ENCODE results near the gene WDR37. TPM values are rescaled to one million over a fixed set of nuclear protein-coding genes. Genes with fewer than 3 reads are reported as not detected.
"Not testable (repeated sequence)": the region's sequence is repeated elsewhere in the genome, so short reads cannot be mapped to it uniquely, and the experiment has no call there.

WDR37 gene
- polyA plus RNA-seq, 1 of the 3 experiments (the other 2 are of a cell fraction), result 11.9 TPM

DNA sequence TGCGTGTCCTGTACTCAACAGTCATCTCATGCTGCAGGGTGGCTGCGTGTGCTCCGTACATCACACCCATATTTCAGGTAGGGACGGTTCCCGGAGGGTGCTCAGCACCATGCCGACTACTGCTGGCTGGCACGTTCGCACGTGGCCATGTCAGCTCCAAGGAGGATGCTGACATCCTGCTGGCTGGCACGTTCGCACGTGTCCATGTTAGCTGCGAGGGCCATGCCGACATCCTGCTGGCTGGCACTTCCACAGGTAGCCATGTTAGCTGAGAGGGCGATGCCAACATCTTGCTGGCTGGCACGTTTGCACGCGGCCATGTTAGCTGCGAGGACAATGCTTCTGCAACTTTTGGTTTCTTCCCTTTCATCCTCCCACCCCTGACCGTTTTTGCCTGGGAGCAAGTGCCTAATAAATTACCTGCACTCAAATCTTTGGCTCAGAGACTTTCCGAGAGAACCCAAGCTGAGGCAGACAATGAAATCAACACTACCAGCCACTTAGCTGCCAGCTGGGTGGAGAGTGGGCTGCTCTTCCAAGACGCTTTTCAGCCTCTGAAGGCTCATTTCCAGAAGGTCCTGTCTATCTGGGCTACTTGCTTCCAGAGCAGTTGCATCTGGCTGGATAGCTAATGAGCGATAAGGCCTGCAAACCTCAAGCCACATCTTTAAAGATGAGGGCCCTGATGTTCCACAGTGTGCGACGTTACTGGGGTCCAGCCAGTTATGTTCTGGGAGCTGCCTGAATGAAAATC is 104.6 kb downstream of the WDR37 start:
- Histone ChIP-seq H3K27me3 (ENCODE audit: insufficient read depth) (no peaks in the 10 kb centered on the region), H3K4me1 (ENCODE audit: control insufficient read depth in 1 of 2, insufficient read depth in 2 of 2, low read depth in 1 of 2, low read length in 1 of 2) (no peaks in the 10 kb centered on the region; a peak in 1 of 4 replicates), H3K9ac (no peak overlapping the region), H3K9me3 (no peaks in the 10 kb centered on the region), H4K20me1 (ENCODE audit: insufficient read depth) (no peaks in the 10 kb centered on the region), H3F3A (replicated peaks; ENCODE audit: insufficient read depth) (no peaks in the 10 kb centered on the region), H3K36me3 (replicated peaks in 1 of 2; ENCODE audit: control insufficient read depth in 1 of 2, insufficient read depth in 2 of 2, low read length in 1 of 2) (no peaks in the 10 kb centered on the region), H2AFZ (ENCODE audit: low read depth) (no peak overlapping the region), H3K79me2 (ENCODE audit: insufficient read depth) (no peaks in the 10 kb centered on the region), H3K9me2 (no peaks in the 10 kb centered on the region), H3K4me3 (ENCODE audit: low read depth in 2 of 2, low read length in 1 of 2) (no peak overlapping the region), H3K4me2 (no peak overlapping the region), H3K27ac (ENCODE audit: low read depth in 2 of 2, low read length in 1 of 2) (no peak overlapping the region)
- CTCF ChIA-PET, result no interaction called here
- TF ChIP-seq FOXM1 (IDR thresholded peaks at IDR 0.05; ENCODE audit: low read depth), result no peak
- TF ChIP-seq, protein P1, sequence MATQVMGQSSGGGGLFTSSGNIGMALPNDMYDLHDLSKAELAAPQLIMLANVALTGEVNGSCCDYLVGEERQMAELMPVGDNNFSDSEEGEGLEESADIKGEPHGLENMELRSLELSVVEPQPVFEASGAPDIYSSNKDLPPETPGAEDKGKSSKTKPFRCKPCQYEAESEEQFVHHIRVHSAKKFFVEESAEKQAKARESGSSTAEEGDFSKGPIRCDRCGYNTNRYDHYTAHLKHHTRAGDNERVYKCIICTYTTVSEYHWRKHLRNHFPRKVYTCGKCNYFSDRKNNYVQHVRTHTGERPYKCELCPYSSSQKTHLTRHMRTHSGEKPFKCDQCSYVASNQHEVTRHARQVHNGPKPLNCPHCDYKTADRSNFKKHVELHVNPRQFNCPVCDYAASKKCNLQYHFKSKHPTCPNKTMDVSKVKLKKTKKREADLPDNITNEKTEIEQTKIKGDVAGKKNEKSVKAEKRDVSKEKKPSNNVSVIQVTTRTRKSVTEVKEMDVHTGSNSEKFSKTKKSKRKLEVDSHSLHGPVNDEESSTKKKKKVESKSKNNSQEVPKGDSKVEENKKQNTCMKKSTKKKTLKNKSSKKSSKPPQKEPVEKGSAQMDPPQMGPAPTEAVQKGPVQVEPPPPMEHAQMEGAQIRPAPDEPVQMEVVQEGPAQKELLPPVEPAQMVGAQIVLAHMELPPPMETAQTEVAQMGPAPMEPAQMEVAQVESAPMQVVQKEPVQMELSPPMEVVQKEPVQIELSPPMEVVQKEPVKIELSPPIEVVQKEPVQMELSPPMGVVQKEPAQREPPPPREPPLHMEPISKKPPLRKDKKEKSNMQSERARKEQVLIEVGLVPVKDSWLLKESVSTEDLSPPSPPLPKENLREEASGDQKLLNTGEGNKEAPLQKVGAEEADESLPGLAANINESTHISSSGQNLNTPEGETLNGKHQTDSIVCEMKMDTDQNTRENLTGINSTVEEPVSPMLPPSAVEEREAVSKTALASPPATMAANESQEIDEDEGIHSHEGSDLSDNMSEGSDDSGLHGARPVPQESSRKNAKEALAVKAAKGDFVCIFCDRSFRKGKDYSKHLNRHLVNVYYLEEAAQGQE (IDR thresholded peaks at IDR 0.05; ENCODE audit: low read depth, low read length), result no peak
- no peak for TF ChIP-seq PBX3 (IDR thresholded peaks at IDR 0.05)
- no peak for TF ChIP-seq MXI1 (IDR thresholded peaks at IDR 0.05; ENCODE audit: low read depth, low read length)
- TF ChIP-seq RAD21 (IDR thresholded peaks at IDR 0.05; ENCODE audit: low read length), result no peak
- TF ChIP-seq NRF1 (IDR thresholded peaks at IDR 0.05; ENCODE audit: low read depth, low read length), result no peak
- TF ChIP-seq ELF1 (IDR thresholded peaks at IDR 0.05), result no peak
- TF ChIP-seq POLR2AphosphoS5 (IDR thresholded peaks at IDR 0.05; ENCODE audit: low read depth, low read length), result no peak
- TF ChIP-seq JUND (IDR thresholded peaks at IDR 0.05), result no peak
- no peak for TF ChIP-seq TCF12 (IDR thresholded peaks at IDR 0.05)
- no peak for TF ChIP-seq MAX (IDR thresholded peaks at IDR 0.05; ENCODE audit: low read depth)
- TF ChIP-seq YY1 (IDR thresholded peaks at IDR 0.05; ENCODE audit: low read depth), result no peak
- no peak for TF ChIP-seq TEAD4 (IDR thresholded peaks at IDR 0.05; ENCODE audit: borderline replicate concordance, insufficient read depth)
- no peak for TF ChIP-seq RFX5 (IDR thresholded peaks at IDR 0.05; ENCODE audit: low read length)
- no peak for TF ChIP-seq SIN3A (IDR thresholded peaks at IDR 0.05; ENCODE audit: borderline replicate concordance, low read depth, low read length)
- no peak for TF ChIP-seq CTCF (IDR thresholded peaks at IDR 0.05)
- no peak for TF ChIP-seq MEF2A (IDR thresholded peaks at IDR 0.05; ENCODE audit: borderline replicate concordance, low read depth)
- TF ChIP-seq, protein P2, sequence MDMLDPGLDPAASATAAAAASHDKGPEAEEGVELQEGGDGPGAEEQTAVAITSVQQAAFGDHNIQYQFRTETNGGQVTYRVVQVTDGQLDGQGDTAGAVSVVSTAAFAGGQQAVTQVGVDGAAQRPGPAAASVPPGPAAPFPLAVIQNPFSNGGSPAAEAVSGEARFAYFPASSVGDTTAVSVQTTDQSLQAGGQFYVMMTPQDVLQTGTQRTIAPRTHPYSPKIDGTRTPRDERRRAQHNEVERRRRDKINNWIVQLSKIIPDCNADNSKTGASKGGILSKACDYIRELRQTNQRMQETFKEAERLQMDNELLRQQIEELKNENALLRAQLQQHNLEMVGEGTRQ (IDR thresholded peaks at IDR 0.05; ENCODE audit: borderline replicate concordance, low read depth, low read length), result no peak
- no peak for TF ChIP-seq GATA2 (CRISPR knock-in tag; IDR thresholded peaks at IDR 0.05)
- TF ChIP-seq CHD2 (IDR thresholded peaks at IDR 0.05; ENCODE audit: low read length, partially characterized antibody), result no peak
- DNase-seq, result no peak
- POLR2A ChIA-PET, result no interaction called here
- 62% methylated on average over 20 of the region's 25 CpGs for WGBS (ENCODE audit: low lambda C conversion rate)

- WGBS (ENCODE audit: low lambda C conversion rate), result 36% methylated on average over 5 of the region's 5 CpGs
- H3K79me2 ChIP-seq (ENCODE audit: insufficient read depth); H3K9me3 ChIP-seq; H2AFZ ChIP-seq (ENCODE audit: low read depth); H4K20me1 ChIP-seq (ENCODE audit: insufficient read depth); H3F3A ChIP-seq (replicated peaks; ENCODE audit: insufficient read depth); H3K4me3 ChIP-seq (ENCODE audit: low read depth in 2 of 2, low read length in 1 of 2); H3K36me3 ChIP-seq (replicated peaks in 1 of 2; ENCODE audit: control insufficient read depth in 1 of 2, insufficient read depth in 2 of 2, low read length in 1 of 2); H3K9me2 ChIP-seq; H3K27ac ChIP-seq (ENCODE audit: low read depth in 2 of 2, low read length in 1 of 2); H3K9ac ChIP-seq; DNase-seq; H3K27me3 ChIP-seq (ENCODE audit: insufficient read depth); H3K4me2 ChIP-seq; H3K4me1 ChIP-seq (ENCODE audit: control insufficient read depth in 1 of 2, insufficient read depth in 2 of 2, low read depth in 1 of 2, low read length in 1 of 2); CTCF ChIA-PET; POLR2A ChIA-PET: not testable (repeated sequence)
These were observed 105.1 kb downstream of the WDR37 start for GRCh38 chr10:1161315-1161673.
